Measurements from ENCODE around the gene ANKRD50. TPM values are rescaled to one million over a fixed set of nuclear protein-coding genes. Genes with fewer than 3 reads are reported as not detected.

The ANKRD50 gene
- total RNA-seq, 2 experiments from 2014 or later: under 0.01 to 0.08 TPM

DNA sequence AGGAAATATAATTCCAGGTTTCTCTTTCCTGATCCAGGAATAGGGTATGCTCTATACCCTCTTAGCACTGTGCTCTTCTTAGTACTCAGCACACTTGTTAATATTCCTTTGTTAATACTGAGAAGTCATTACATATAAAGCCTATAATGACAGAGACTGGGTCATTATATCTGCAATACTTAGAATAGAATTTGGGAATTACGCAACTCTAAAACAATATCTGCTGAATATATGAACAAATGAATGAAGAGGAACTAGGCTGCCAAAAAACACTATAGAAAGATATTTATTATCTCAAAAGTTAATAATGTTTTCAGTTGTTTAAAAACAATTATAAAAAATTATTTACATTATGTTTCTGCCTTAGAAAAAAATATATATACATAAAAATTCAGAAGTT lies 36.4 kb upstream of the ANKRD50 start:
- no peak for DNase-seq (ENCODE audit: low spot score)
- Histone ChIP-seq H3K9me3 (ENCODE audit: low read length) (no peaks in the 10 kb centered on the region), H3K4me2 (ENCODE audit: low read length) (no peak overlapping the region), H3K4me1 (ENCODE audit: insufficient read depth, low read length, poor library complexity, severe bottlenecking) (no peaks in the 10 kb centered on the region), H4K20me1 (ENCODE audit: insufficient read depth, low read length) (no peaks in the 10 kb centered on the region), H3K9me2 (ENCODE audit: insufficient read depth, low read length) (no peaks in the 10 kb centered on the region), H2AFZ (ENCODE audit: low read length) (no peak overlapping the region), H3K36me3 (ENCODE audit: insufficient read depth, low read length) (no peaks in the 10 kb centered on the region), H3K4me3 (ENCODE audit: low read depth, low read length, poor library complexity, severe bottlenecking) (no peak overlapping the region), H3K79me2 (ENCODE audit: insufficient read depth, low read depth, low read length) (no peaks in the 10 kb centered on the region), H3K27ac (ENCODE audit: low read depth, low read length, poor library complexity, severe bottlenecking) (no peak overlapping the region)
- TF ChIP-seq, protein P1, sequence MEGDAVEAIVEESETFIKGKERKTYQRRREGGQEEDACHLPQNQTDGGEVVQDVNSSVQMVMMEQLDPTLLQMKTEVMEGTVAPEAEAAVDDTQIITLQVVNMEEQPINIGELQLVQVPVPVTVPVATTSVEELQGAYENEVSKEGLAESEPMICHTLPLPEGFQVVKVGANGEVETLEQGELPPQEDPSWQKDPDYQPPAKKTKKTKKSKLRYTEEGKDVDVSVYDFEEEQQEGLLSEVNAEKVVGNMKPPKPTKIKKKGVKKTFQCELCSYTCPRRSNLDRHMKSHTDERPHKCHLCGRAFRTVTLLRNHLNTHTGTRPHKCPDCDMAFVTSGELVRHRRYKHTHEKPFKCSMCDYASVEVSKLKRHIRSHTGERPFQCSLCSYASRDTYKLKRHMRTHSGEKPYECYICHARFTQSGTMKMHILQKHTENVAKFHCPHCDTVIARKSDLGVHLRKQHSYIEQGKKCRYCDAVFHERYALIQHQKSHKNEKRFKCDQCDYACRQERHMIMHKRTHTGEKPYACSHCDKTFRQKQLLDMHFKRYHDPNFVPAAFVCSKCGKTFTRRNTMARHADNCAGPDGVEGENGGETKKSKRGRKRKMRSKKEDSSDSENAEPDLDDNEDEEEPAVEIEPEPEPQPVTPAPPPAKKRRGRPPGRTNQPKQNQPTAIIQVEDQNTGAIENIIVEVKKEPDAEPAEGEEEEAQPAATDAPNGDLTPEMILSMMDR (conservative IDR thresholded peaks at IDR 0.05; ENCODE audit: low read length): no peak
- TF ChIP-seq EZH2phosphoT487 (IDR thresholded peaks at IDR 0.05; ENCODE audit: borderline replicate concordance, low read depth, low read length): no peak
- no TSS peak for BruUV-seq (replicated peaks)
- ChIA-PET POLR2A (no interaction called here), CTCF (ENCODE audit: unreplicated experiment) (interaction anchor here (0.5 kb wide), 1 partner anchor 11 kb away, joined by 3 read pairs; no protein-coding TSS in a partner anchor)
- intact Hi-C loops (cut with micrococcal nuclease; ENCODE audit: unreplicated experiment): no loop called here

DNA sequence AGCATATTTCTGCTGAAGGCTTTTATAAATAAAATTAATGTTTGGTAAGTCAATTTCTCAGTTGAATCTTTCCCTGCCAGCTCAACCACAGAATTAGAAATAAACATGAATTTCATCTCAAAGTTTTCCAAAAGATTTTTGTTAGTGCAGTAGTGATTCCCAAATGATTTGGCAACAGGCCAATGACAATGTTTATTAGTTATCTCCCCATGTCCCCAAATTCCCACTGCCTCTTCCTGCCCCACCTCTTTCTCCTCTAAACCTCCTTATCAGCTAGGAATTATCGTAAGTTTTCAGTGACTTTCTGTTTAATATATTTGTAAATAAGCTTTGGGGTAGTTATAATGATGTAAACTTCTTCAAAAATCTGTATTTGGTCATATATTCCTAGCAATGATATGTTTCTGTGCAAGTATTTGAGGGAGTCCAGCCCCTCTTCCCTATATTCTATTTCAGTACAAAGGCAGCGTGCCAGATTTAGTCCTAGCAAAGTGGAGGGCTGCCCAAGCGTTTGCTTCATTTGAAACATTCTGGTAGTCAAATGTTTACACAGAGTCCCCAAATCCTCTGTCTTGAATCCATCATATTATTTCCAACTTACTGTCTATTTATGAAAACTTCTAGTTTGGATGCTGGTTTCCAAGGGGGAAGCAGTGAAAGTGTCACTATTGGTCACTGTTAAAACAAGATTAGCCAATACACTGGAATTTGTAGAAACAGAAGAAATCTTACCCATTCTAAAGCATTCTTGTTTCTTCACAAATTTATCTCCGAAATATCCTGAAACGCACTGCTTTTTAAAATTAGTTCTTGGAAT lies 33.7 kb upstream of the ANKRD50 start:
- H3K4me3 ChIP-seq (ENCODE audit: low read depth, low read length, poor library complexity, severe bottlenecking): no peak overlapping the region
- CTCF ChIA-PET (ENCODE audit: unreplicated experiment): no interaction called here
- H3K9me3 ChIP-seq (ENCODE audit: low read length): no peaks in the 10 kb centered on the region
- no peak for DNase-seq (ENCODE audit: low spot score)
- TF ChIP-seq, protein P1 (conservative IDR thresholded peaks at IDR 0.05; ENCODE audit: low read length): no peak
- H3K79me2 ChIP-seq (ENCODE audit: insufficient read depth, low read depth, low read length): no peaks in the 10 kb centered on the region
- no TSS peak for BruUV-seq (replicated peaks)
- H2AFZ ChIP-seq (ENCODE audit: low read length): no peak overlapping the region
- H4K20me1 ChIP-seq (ENCODE audit: insufficient read depth, low read length): no peaks in the 10 kb centered on the region
- no peak overlapping the region for H3K27ac ChIP-seq (ENCODE audit: low read depth, low read length, poor library complexity, severe bottlenecking)
- intact Hi-C loops (cut with micrococcal nuclease; ENCODE audit: unreplicated experiment): no loop called here
- no peaks in the 10 kb centered on the region for H3K9me2 ChIP-seq (ENCODE audit: insufficient read depth, low read length)
- no peak overlapping the region for H3K4me2 ChIP-seq (ENCODE audit: low read length)
- no peaks in the 10 kb centered on the region for H3K4me1 ChIP-seq (ENCODE audit: insufficient read depth, low read length, poor library complexity, severe bottlenecking)
- POLR2A ChIA-PET: no interaction called here
- no peaks in the 10 kb centered on the region for H3K36me3 ChIP-seq (ENCODE audit: insufficient read depth, low read length)

DNA sequence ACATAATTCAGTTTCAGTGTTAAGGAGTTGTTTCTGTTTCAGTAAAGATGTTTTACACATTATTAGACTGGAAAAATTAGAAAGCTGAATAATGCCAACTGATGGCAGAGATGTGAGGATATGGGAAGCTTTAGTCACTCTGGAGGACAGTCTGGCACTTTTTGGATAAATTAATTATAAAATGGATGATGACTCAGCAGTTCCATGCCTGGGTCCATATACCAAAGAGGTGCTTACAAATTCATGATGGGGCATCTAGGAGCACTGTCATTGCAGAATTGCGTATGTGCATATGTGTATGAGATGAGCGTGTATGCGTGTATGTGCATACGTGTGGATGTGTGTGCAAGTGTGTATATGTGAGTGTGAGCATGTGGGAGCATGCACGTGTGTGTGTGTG lies 31.2 kb upstream of the ANKRD50 start:
- Histone ChIP-seq H3K4me2 (ENCODE audit: low read length) (no peak overlapping the region), H3K4me3 (ENCODE audit: low read depth, low read length, poor library complexity, severe bottlenecking) (no peak overlapping the region), H3K27ac (ENCODE audit: low read depth, low read length, poor library complexity, severe bottlenecking) (no peak overlapping the region), H3K4me1 (ENCODE audit: insufficient read depth, low read length, poor library complexity, severe bottlenecking) (no peaks in the 10 kb centered on the region), H4K20me1 (ENCODE audit: insufficient read depth, low read length) (no peaks in the 10 kb centered on the region), H3K36me3 (ENCODE audit: insufficient read depth, low read length) (no peaks in the 10 kb centered on the region), H2AFZ (ENCODE audit: low read length) (no peak overlapping the region), H3K9me3 (ENCODE audit: low read length) (no peaks in the 10 kb centered on the region), H3K9me2 (ENCODE audit: insufficient read depth, low read length) (no peaks in the 10 kb centered on the region), H3K79me2 (ENCODE audit: insufficient read depth, low read depth, low read length) (no peaks in the 10 kb centered on the region)
- intact Hi-C loops (cut with micrococcal nuclease; ENCODE audit: unreplicated experiment): no loop called here
- ChIA-PET POLR2A (no interaction called here), CTCF (ENCODE audit: unreplicated experiment) (no interaction called here)
- no peak for DNase-seq (ENCODE audit: low spot score)
- BruUV-seq (replicated peaks): no TSS peak
- TF ChIP-seq, protein P1 (conservative IDR thresholded peaks at IDR 0.05; ENCODE audit: low read length): no peak
- TF ChIP-seq EZH2phosphoT487 (IDR thresholded peaks at IDR 0.05; ENCODE audit: borderline replicate concordance, low read depth, low read length): no peak

All from OCI-LY7 (cell line).